HG03575 (cell line): ENCODE measurements around the gene WFDC2.

Experiments used
- ATAC-seq: cut with Tn5 transposase; IDR thresholded peaks from one replicate; pipeline ENCODE4 v1.9.1; 2021; ENCODE audit not compliant: unreplicated experiment, insufficient number of reproducible peaks, low FRiP score; ENCODE audit errors: extremely low read depth

Gene WFDC2

DNA sequence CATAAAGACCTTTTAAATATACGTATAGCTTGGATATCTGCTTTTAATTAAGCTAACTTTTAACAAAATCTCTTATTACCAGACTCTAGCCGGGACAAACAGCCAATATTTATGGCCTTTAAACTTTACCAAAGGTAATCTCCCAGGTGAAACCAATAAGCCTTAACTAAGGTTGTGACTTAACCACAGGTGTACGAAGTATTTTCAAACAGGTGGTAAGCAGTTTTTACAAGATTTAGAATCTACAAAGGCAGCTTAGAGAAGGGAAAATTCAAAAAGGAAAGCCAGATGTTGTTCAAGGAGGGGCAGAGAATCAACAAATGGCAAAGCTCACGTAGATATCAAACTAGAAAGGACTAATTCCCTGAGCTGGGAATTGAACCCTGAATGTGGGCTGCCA is 15.8 kb downstream of the WFDC2 start:
- no peak for ATAC-seq

- ATAC-seq = no peak
Observed at GRCh38 chr20:45487231-45487635, 17.7 kb downstream of the WFDC2 start.

DNA sequence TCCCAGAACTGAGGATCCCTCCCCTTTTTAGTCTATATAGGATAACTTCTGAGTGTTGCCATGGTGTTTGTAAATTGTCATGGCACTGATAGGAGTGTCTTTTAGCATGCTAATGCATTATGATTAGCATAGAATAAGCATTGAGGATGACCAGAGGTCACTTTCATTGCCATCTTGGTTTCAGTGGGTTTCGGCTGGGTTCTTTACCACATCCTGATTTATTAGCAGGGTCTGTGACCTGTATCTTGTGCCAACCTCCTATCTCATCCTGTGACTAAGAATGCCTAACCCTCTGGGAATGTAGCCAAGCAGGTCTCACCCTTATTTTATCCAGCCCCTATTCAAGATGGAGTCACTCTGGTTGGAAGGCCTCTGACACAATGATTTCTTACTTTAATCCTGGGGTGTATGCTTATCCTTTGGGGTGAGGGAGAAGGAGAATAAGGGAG is 19.6 kb downstream of the WFDC2 start:
- ATAC-seq = no peak

DNA sequence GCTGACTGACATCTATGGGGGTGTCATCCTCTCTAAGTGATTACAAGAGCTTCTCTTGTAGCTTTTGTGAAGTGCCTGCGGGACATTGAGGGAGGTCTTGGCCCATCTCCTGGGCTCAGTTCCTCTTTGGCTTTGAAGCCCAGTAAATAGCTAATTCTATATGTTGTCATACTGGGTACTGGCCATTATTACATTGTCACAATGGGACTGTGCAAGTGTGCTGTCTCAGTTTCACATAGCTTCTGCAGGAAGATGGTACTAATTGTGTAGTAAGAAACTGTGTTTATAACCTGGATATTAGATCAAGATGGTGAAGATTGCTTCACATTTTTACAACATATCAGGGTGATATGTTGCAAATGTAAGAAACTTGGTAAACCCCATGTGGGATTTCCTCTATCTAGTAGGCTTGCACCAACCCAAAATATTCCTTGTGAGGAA is 26.0 kb downstream of the WFDC2 start:
- no peak for ATAC-seq

GRCh38 chr20:45496166-45496565 is 26.6 kb downstream of the WFDC2 start:
- no peak for ATAC-seq

DNA sequence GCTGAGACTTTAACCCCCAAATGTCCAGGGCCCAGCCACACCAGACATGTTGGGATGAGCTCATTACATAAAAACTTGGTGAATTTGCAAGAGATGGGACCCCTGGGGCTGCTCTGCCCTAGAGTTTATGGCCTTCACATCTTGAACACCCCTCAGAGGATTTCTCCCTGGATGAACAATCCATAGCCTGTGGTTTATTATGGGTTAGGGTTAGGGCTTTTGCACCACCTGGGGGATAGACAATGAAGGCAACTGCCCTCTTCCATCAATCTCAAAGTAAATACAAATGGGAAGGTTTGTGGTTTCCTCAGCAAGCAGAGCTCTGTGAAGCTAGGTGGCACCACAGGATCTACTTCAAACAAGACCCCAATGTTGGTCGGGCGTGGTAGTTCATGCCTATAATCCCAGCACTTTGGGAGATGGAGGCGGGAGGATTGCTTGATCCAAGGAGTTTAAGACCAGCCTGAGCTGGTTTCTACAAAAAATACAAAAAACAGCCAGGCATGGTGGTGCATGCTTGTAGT is 28.5 kb downstream of the WFDC2 start:
- ATAC-seq = no peak

- ATAC-seq = no peak
Observed at GRCh38 chr20:45500022-45500421, 30.5 kb downstream of the WFDC2 start.

GRCh38 chr20:45501600-45501999 is 32.0 kb downstream of the WFDC2 start:
- no peak for ATAC-seq

DNA sequence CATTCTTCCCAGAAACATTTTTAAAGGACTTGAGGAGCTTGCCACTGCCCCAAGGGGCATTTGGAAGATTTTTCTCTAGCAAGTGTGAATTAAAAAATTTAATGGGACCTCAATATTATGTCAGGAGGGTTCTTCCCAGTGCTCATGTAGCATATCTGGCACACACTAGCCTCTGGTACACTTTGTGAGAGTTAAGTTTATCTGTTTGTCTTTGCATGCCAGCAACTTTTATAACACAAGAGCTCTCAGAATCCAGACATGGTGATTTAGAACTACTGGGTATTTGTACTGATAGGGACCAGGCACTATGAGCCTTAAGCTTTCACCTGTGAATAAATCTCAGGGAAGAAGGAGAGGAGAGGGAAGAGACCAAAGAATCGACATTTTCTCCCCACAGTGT is 33.0 kb downstream of the WFDC2 start:
- ATAC-seq = no peak

DNA sequence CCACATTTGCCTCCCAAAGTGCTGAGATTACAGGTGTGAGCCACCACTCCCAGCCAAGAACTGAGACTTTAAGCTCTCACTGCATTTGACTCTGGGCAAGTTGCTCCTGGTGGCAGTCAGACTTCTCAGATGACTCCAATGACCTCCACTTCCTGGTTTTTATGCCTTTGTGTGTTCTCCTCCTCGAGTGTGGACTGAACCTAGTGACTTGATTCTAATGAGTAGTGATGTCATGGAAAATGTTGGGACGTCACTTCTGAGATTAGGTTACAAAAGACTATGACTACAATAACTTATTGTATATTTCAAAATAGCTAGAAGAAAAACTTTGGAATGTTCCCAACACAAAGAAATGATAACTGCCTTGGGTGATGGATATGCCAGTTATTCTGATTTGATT is 33.9 kb downstream of the WFDC2 start:
- ATAC-seq = no peak

- no peak for ATAC-seq
Observed at GRCh38 chr20:45506398-45506797, 36.8 kb downstream of the WFDC2 start.

GRCh38 chr20:45507011-45507820 is 37.7 kb downstream of the WFDC2 start:
- no peak for ATAC-seq

- ATAC-seq = no peak
Observed at GRCh38 chr20:45508068-45508886, 38.7 kb downstream of the WFDC2 start.

- ATAC-seq = no peak
Observed at GRCh38 chr20:45509091-45509490, 39.5 kb downstream of the WFDC2 start.

- ATAC-seq = no peak
Observed at GRCh38 chr20:45510242-45510862, 40.8 kb downstream of the WFDC2 start.

GRCh38 chr20:45515147-45515913 is 45.8 kb downstream of the WFDC2 start, which contains the start of gene SPINT3:
Gene SPINT3, minus strand, starts transcription at chr20:45515622. Its CDS starts 14 bp downstream, at chr20:45515608.
- ATAC-seq = no peak

- no peak for ATAC-seq
Observed at GRCh38 chr20:45518282-45518681, 48.7 kb downstream of the WFDC2 start.

- ATAC-seq = no peak
Observed at GRCh38 chr20:45523821-45524220, 54.3 kb downstream of the WFDC2 start.

DNA sequence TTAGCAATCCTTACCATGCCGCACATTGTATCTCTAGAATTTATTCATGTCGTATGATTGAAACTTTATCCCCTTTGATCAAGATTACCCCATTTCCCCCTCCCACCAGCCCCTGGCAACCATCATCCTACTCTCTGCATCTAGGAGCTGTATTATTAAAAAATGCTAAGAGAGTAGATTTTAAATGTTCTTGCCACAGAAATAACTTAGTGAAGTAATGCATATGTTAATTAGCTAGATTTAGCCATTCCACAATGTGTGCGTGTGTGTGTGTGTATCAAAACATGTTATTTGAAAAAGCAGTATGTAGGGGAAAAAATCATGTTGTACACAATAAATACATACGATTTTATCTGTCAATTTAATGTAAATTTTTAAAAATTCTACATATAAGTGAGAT is 57.7 kb downstream of the WFDC2 start:
- no peak for ATAC-seq
